ENCODE results near the gene ENPP3. TPM values are rescaled to one million over a fixed set of nuclear protein-coding genes. Genes with fewer than 3 reads are reported as not detected.

ENPP3 gene
- total and polyA plus RNA-seq, 2 of the 13 experiments (the other 11 are each of a cell fraction or from before 2014, with no cell fraction given), result 40.0 to 75.4 TPM

DNA sequence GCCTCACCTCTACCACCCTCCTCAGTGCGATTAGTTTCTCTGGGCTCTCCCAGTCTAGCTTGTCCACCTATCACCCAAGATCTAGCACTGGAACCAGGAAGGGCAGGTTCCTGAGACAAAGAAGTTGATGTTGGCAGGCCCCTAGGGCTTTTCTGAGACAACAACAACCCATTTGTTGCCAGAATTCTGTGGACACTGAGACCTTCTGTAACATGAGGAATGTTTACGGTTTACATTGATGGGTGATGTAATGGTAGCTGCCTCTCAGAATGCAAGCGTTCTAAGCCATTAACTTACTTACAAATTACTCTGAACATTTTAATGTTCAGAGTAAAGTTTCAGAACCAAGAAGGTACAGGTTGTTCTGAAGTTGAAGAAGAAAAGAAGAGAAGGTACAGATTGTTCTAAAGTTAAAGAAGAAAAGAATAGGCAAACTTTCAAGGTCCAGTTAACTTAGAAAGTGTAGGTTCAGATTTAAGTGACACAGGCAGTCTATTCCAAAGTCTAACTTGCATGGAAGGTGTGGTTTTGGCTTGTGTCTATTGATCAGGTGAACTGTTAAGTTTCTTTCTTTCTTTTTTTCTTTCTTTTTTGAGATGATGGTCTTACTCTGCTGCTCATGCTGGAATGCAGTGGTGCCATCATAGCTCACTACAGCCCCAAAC, 5.3 kb upstream of the ENPP3 start (continued):
- peak; percentile 8; the same call in 1 of the 2 replicates for TF ChIP-seq CEBPB (IDR thresholded peaks at IDR 0.05; ENCODE audit: borderline replicate concordance, low read depth, low read length)
- TF ChIP-seq, protein P1, sequence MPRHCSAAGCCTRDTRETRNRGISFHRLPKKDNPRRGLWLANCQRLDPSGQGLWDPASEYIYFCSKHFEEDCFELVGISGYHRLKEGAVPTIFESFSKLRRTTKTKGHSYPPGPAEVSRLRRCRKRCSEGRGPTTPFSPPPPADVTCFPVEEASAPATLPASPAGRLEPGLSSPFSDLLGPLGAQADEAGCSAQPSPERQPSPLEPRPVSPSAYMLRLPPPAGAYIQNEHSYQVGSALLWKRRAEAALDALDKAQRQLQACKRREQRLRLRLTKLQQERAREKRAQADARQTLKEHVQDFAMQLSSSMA (CRISPR knock-in tag; IDR thresholded peaks at IDR 0.05), result 0 out of 2 replicates have a peak, but pooled peaks have one; percentile 1
- TF ChIP-seq ARID5B (CRISPR knock-in tag; IDR thresholded peaks at IDR 0.05), result 0 out of 2 replicates have a peak, but pooled peaks have one; percentile 28
- peak; percentile 26; the same call in 1 of the 2 replicates for TF ChIP-seq PITX1 (CRISPR knock-in tag; IDR thresholded peaks at IDR 0.05)
- TF ChIP-seq CREM (IDR thresholded peaks at IDR 0.05), result 0 out of 2 replicates have a peak, but pooled peaks have one; percentile 13
- TF ChIP-seq CREM (CRISPR knock-in tag; IDR thresholded peaks at IDR 0.05), result no peak
- TF ChIP-seq HDAC2 (CRISPR knock-in tag; IDR thresholded peaks at IDR 0.05), result peak; percentile 54; the same call in 1 of the 2 replicates
- 0 out of 2 replicates have a peak, but pooled peaks have one; percentile 28 for TF ChIP-seq ZSCAN29 (CRISPR knock-in tag; conservative IDR thresholded peaks at IDR 0.05)
- peak; percentile 41; the same call in 1 of the 2 replicates for TF ChIP-seq ELF1 (CRISPR knock-in tag; IDR thresholded peaks at IDR 0.05)
- no peak for TF ChIP-seq ZNF138 (CRISPR knock-in tag; IDR thresholded peaks at IDR 0.05; ENCODE audit: low read depth)
- TF ChIP-seq ZNF572 (CRISPR knock-in tag; IDR thresholded peaks at IDR 0.05), result no peak
- peak; percentile 9; the same call in 1 of the 2 replicates for TF ChIP-seq MIXL1 (CRISPR knock-in tag; IDR thresholded peaks at IDR 0.05)
- TF ChIP-seq ZNF644 (CRISPR knock-in tag; IDR thresholded peaks at IDR 0.05; ENCODE audit: low read depth), result peak; percentile 50; the same call in 1 of the 2 replicates
- 0 out of 2 replicates have a peak, but pooled peaks have one; percentile 60 for TF ChIP-seq SSRP1 (CRISPR knock-in tag; IDR thresholded peaks at IDR 0.05)
- 0 out of 2 replicates have a peak, but pooled peaks have one; percentile 37 for TF ChIP-seq SIX1 (CRISPR knock-in tag; IDR thresholded peaks at IDR 0.05; ENCODE audit: borderline replicate concordance)
- TF ChIP-seq ZNF263 (CRISPR knock-in tag; IDR thresholded peaks at IDR 0.05), result no peak
- peak; percentile 71; the same call in 1 of the 2 replicates for TF ChIP-seq ZNF629 (CRISPR knock-in tag; conservative IDR thresholded peaks at IDR 0.05)
- no peak for TF ChIP-seq POLR2A (IDR thresholded peaks at IDR 0.05; ENCODE audit: insufficient read depth in 1 of 2, low read depth in 2 of 2, low read length in 2 of 2)
- TF ChIP-seq ZNF382 (CRISPR knock-in tag; IDR thresholded peaks at IDR 0.05; ENCODE audit: borderline replicate concordance), result no peak
- TF ChIP-seq MAFK (conservative IDR thresholded peaks at IDR 0.05 in 1 of 2, IDR thresholded peaks at IDR 0.05 in 1 of 2; ENCODE audit: low read length in 2 of 2), result no peak
- no peak; the same call in 1 of the 2 replicates for TF ChIP-seq PHF21A (CRISPR knock-in tag; IDR thresholded peaks at IDR 0.05)
- no peak for TF ChIP-seq MED8 (CRISPR knock-in tag; IDR thresholded peaks at IDR 0.05; ENCODE audit: insufficient replicate concordance)
- TF ChIP-seq SMAD3 (CRISPR knock-in tag; IDR thresholded peaks at IDR 0.05), result 0 out of 2 replicates have a peak, but pooled peaks have one; percentile 11
- no peak for TF ChIP-seq ZNF343 (CRISPR knock-in tag; IDR thresholded peaks at IDR 0.05)
- no peak for TF ChIP-seq ZKSCAN5 (CRISPR knock-in tag; IDR thresholded peaks at IDR 0.05)
- no peak for TF ChIP-seq NFIB (CRISPR knock-in tag; IDR thresholded peaks at IDR 0.05; ENCODE audit: borderline replicate concordance)
- TF ChIP-seq CCAR2 (optimal IDR thresholded peaks at IDR 0.05; ENCODE audit: low read depth, low read length), result no peak
- no peak for TF ChIP-seq TARDBP (CRISPR knock-in tag; IDR thresholded peaks at IDR 0.05)
